Stimulated activated CD4-positive, alpha-beta T cell treated with anti-CD3 and anti-CD28 coated beads, Interleukin-15, amount 100 ng/mL, for 48 hours (primary cell): Measurements from ENCODE around the gene UBE2G1.
"Not testable (repeated sequence)": the region's sequence is repeated elsewhere in the genome, so short reads cannot be mapped to it uniquely, and the experiment has no call there.

ENCODE experiments used
- DNase-seq, 2 donors: peaks; one replicate each; pipeline ENCODE4 v3.0.0-alpha.2; 2020; ENCODE audit warnings: low read depth in 2 of 2

UBE2G1 gene

DNA sequence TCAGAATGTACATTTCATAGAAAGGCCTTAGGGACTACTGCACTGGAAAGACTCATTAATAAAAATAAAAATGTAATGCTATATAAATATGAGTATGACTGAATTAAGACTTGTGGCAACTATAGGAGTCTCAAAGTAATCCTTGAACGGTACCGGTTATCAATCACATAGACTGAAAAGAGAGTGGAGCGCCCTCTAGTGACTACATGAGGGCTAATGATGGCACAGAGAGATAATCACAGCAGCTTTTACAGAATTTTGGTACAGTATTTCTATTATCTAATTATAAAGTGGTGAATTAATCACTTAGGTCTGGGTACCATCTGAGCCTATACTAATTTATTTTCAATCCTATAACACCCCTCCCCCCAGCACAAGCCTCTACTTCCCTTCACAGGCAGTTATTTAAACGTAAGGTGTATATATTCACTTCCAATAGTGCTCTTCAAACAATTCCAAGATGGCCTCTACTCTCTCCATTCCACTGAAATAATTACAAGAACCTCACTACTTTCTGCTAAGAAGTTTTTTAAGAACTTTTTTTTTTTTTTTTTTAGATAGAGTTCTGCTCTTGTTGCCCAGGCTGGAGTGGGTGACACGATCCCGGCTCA, 62.0 kb downstream of the UBE2G1 start:
- peak; percentile 16 to 49 for DNase-seq

DNA sequence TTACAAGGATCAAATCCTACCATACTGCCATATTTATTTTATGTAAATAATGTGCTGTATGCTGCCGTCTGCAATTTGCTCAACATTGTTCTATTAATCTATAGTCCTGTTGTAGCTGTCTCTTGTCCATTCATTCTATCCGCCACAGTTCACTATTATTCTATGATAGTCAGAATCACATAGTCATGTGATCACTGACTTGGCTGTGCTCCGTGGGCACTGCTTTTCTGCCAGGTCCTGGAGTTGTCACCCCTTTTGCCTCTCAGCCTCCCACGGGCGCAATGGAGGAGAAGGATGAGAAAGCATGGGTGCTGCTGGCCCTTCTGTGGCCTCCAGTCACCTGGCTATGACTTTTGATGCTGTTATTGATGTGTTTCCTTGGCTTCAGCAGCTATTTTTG, 65.4 kb downstream of the UBE2G1 start:
- DNase-seq = no peak

DNA sequence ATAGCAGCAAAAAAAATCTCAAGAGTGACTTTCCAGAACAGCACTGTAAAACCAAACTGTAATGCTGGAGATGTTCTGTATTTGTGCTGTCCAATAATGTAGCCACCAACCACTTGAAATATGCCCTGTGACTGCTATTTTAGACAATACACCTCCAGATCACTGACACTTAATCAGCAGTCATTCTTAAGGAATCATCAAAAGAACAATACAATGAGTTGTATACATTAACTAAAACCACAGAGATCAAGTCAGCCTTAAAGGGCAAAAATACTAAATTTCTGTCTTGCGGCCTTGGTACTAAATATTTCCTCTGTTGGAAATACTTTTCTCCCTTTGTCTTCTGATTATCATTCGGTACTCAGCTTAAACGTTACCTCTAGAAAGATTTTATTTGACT, 69.1 kb downstream of the UBE2G1 start:
- DNase-seq = no peak

DNA sequence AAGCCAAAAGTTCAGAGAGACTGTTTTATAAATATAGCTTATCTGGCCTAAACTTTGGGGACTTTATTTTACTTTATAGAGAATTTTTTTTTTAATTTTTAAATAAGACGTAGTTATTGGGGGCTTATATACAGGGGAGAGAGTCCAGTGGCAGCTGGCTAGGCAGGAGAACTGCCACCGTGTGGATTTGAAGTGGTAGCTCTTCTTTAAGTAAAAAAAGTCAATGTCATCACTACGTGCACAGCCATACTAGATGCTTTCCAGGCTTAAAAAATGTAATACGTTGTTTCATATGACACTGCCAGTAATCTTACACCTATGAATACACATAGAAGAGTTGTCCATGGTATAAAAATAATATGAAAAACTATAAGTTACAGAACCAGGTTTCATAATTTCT, 70.8 kb downstream of the UBE2G1 start:
- DNase-seq = no peak

DNA sequence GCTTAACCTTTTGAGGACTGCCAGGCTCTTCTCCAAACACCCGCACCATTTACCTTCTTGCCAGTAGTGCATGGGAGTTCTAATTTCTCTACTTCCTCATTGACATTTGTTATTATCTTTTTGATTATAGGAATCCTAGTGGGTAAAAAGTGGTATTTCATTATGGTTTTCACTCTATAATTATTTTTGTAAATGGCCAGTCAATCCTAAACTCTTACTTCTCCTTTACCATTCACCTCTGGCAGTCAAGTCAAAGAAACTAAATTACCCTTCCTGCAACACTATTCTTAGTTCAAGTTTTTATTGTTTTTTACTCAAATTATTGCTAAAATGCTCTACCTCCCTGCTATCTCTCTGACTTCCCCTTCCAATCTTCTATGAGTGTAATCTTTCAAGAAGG, 72.9 kb downstream of the UBE2G1 start:
- no peak for DNase-seq

DNA sequence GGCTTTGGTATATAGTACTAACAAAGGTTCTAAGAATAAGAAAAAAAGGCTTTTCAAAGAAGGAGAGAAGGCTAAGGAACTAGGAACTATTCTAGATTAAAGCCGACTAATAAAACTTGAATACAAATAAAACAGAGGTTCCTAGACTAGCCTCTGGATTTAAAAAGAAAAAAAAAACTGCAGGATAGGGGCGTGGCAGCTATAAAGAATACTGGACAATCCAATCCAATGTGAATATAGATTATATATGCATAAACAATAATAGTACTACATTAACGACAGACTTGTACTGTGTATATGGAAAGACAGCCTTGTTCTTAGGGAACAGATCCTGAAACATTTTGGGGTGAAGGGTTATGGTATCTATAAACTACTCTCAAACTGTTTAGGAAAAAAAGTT, 78.8 kb downstream of the UBE2G1 start:
- no peak for DNase-seq

DNA sequence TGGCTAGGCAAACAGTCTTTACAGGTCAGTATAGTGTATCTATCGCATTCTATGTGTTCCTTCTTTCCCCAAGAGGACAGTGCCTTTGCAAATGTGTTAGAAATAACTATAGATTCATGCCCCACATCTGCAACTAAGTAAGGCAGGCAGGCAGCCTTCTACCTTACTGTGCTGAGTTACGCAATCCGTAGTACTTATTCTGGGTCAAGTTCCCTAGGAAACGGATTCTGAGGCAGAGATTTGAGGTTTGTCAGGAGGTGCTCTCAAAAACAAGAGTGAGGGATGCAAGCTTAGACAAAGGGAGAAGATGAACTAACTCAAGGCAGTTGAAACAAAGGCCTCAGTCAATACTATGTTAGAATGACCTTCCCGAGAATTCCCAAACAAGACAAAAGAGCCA, 90.0 kb downstream of the UBE2G1 start:
- DNase-seq = no peak

DNA sequence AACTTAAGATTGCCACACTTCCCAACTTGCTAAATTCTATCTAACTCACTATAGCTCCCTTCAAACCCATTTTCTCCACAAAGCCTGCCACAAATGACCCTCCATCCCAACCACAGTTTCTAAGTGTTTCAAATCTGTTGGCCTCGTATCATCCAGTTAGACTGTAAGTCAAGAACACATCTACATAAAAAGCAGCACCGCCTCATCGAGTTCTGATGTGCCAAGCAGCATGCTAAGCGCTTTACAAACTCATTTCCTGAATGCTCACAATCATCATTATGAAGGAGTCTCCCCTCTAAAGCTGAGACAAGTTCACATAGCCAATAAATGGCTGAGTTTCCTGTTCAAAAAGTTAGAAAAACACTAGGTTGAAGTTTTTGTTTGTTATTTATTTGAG, 93.5 kb downstream of the UBE2G1 start:
- DNase-seq = no peak

DNA sequence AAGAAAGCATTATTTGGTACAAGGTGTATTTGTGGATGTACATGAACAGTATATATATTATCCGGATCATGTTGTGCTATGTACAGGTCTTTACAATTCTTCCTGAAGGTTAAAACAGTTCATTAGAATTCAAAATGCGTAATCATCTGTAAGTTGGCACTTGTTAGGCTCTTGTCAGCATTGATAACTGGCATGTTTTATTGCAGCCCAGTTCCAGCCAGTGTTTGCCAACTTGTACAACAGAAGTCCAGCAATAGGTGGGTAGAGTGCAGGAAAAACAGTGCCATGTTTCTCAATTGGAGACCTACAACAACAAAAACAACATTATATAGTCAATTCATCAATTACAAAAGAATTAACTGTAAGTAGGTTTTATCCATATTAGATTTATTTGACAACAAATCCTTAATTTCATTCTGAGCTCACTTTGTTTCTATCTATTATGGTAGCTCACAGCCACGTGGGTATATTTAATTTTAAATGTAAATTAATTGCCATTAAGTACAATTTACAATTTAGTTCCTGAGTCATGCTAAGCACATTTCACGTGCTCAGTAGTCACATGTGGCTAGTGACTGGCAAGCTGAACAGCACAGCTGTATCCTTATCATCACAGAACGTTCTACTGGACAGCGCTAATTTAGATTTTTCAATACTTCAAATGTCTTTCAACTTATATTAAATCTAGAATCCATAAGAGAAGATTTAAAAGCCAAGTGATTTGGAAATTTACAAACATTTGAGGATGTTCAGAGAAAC, 94.1 kb downstream of the UBE2G1 start:
- DNase-seq = no peak

DNA sequence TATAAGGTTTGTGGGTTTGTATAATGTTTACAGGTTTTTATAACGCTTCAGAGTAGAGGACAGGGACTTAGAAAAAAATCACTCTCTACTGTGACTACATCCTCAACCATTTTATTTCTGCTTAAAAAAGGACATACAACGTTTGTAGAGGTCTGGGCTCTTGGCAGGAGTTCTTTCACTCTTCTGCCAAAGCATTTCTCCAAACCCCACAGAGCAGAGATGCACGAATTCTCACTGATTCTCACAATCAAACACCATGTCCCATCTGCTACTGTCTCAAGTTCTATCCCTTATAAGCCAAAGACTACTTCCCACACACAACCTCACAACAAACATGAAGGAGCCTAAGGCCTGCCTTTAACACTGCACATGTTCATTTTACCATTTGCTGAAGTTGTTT, 95.7 kb downstream of the UBE2G1 start:
- DNase-seq = no peak

DNA sequence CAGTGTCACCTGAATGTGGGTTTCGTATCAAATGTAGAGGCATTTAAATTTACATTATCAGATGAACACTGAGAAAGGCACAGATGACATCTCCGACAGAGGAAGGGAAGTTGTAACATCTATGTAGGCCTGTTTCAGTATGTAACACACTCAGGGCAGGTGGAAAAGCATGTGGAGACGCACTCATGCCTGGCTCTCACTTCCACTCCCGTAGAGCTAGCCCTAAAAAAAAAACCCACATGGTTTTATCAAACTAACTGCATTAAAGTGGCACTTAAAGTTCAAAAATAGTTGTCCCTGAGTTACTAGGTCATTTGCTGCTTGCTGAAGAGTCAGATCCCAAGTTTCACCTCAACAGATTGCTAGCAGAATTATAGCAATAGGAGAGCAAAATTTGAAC, 96.6 kb downstream of the UBE2G1 start:
- DNase-seq = no peak

DNA sequence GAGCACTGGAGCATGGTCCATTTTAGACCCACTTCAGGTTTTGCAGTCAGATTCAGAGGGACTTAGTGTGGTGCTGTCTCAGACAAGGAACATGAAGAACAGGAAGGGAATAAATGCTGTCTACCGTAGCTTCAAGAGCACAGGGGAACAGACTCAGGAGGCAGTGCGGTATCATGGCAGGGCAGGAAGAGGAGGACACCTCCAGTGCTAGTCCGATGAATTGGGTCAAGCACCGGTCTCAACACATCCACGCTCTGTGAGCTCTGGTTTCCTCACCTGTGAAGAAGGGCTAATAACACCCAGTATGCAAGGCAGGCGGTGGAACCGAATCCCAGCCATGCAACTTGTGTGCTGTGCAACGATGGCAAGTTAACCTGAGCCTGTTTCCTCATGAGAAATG, 99.1 kb downstream of the UBE2G1 start:
- DNase-seq = no peak

DNA sequence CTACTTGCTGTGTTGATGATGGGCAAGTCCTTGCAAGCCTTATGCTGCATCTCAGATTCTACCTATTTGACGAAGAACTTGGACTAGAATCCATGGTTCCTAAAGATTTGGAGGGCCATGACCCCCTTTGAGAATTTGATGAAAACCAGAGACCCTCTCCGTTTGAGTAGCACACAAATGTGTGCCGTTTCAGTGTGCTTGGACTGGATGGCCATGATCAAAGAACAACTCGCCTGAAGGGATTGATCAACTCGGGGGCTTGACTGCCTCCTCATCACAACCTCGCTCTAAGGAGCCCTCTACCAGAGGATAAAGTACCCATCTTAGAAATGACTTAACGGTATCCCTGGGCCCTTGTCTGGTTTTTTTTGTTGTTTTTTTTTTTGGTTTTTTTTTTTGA, 99.9 kb downstream of the UBE2G1 start:
- DNase-seq = no peak

DNA sequence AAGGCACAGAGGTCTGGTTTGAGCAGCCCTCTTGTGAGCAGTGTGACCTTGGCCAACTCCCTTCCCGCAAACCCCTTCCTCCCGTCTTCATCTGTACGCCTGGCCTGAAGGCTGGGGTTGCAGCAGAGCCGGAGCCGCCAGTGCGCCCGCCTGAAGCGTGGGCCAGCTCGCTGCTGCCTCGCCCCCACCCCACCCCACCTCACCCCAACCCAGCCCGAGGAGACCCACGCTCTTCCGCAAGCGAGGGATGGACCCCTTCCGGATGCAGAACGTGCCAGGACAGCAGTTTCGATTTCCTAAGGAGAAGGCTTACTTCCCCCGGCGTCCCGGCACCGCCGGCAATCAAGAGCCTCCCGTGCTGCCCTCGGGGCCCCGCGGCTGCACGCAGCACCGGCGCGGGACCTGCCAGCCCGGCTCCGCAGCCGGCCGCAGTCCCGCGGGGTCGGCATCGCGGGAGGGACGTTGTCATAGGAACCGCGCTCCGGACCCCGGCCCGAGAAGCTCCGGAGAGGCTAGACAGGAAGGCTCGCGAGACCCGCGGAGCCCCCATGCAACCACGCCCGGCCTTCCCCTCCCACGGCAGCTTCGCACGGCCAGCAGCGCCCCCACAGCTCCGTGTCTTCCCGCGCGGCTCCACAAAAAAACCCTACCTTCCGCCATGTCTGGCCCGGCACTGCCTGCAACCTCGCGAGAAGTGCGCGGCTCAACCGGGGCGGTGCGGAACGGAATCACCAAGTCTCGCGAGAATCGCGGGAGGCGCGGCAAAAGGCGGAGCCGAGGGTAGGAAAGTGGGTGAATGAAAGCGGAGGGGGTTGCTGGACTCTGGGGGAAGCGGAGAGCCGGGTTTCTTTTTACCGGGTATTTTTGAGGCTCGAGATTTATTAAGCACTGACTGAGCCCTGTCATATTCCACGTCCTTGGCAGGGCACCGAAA, 102.9 kb downstream of the UBE2G1 start, which contains the start of gene ANKFY1:
TSS of gene ANKFY1 (minus strand) at position 698 of the 934 bp plus-strand sequence. CDS start at position 660, 38 bp downstream.
- DNase-seq = peak; percentile 95 to 98

DNA sequence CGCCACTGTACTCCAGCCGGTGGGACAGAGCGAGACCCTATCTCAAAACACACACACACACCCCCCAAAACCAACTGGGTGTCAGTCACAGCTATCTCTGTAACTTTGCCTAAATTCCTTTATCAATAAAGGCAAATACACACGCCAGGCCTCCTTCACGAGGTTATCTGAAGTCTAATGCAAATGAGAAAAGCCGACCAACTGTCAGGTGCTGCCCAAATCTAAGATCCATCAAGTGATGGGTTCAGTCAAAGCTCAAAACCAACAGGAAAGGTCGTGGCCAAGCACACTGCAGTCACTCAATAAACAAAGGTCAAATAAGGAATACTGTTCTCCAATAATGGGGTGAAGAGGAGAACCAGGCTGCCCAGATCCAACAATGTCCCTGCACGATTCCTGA, 103.8 kb downstream of the UBE2G1 start:
- no peak for DNase-seq

DNA sequence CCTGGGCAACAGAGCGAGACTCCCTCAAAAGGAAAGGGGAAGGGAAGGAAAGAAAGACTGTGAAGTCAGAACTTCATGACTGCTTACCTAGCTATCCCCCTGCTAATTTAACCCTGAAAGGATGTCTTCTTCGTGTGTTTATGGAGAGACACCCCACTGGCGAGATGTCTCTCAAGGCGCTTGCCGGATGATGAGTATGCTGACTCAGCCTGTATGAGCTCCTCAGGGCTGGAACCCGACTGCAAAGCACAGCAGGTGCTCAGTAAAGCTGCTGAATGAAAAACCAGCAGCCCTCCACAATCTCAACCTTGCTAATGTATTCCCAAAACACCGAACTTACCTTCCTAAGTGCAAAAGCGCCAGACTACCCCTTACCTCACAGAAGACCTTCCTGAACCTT, 105.0 kb downstream of the UBE2G1 start:
- no peak for DNase-seq

DNA sequence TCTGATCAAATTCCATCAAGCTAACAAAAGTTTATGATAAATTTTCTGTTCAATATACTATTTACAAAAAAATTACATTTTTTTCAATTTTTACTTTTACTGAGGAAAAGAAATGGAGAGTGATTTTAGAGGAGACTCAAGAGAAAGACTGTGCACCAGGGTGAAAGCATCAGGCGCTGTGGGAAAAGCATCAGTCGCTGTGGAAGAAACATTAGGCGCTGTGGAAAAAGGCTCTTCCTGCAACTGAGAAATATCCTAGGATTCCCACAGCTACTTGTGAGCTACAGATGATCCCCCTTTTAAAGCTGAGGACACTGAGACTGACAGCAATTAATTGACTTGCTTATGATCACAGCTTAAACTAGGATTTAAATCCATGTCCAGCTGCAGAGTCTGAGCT, 107.6 kb downstream of the UBE2G1 start:
- no peak for DNase-seq

DNA sequence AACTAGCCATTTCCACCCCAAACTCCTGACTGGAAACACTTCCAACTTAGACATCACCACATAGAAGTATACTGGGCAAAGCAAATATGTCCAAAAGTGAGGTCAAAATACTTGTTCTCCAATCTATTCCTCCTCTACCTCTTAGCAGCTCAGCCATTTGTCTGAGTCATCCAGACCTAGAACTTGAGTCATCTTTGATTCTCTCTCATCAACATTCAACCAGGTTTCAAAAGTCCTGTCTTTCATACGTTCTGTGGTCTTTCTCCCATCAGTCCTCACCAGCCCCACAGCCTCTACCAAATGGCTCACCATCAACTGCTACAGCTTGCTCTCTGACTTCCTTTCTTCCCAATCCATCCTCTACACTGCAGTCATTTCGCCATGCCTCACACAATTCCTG, 109.5 kb downstream of the UBE2G1 start:
- no peak for DNase-seq

DNA sequence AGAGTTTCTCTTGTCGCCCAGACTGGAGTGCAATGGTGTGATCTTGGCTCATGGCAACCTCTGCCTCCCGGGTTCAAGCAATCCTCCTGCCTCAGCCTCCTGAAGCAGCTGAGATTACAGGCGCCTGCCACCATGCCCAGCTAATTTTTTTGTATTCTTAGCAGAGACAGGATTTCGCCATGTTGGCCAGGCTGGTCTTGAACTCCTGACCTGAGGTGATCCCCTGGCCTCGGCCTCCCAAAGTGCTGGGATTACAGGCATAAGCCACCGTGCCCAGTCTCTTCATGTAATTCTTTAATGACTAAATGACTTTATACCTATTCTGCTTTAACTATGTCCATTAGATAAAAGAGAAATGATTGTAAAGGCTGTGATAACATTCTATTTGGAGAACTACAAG, 111.2 kb downstream of the UBE2G1 start:
- DNase-seq = not testable (repeated sequence)

DNA sequence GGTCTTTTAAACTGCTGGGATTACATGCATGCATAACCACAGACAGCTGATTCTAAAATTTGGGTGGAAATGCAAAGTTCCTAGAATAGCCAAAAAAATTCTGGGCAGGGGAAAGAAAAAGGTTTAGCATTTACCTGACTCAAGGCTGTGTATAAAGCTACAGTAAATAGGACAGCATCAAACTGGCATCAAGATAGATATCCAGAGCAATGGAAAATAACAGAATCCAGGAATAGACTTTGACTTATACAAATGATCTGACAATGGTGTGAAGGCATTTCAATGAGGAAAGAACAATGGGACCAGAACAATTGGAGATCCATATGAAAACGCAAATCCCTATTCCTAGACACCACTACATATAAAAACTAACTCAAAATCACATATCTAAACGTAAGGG, 115.6 kb downstream of the UBE2G1 start:
- DNase-seq = no peak

DNA sequence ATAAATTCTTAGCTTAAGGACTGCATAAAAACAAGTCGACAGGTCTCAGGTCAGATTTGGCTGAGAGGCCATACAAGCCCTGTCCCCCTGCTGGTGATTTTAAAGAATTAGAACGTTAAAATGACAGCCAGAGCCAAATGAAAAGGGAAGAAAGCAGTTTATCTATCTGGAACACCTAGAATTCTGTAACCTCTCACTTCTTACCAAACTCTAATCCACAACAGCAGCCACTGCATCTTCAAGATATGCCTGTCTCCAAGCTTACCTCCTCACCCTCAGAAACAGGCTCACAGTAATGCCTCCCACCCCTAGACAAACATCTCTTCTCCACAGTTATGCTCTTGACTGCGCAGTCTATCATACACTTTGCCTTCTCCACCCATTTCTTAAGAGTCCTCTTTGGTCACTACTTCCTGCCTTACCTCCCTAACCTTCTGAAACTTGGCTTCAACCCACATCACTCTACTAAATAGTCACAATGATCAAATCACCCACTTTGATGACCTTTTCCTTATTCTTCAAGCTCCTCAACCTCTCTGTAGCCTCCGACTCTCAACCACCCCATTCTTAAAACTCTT, 116.9 kb downstream of the UBE2G1 start:
- DNase-seq = no peak
